GM12878 (cell line): Measurements from ENCODE around the gene SCAF8. TPM values are rescaled to one million over a fixed set of nuclear protein-coding genes. Genes with fewer than 3 reads are reported as not detected.

Experiments used
- ATAC-seq: fragments of 200-7000 bp; cut with Tn5 transposase; 3 replicates; pipeline ENCODE4 v1.9.1; 2020; ENCODE audit warnings: mild to moderate bottlenecking, moderate library complexity
- BruUV-seq: library from RNA; stranded (reverse); fragments of 400-500 nt; replicated peaks from 2 replicates; lab custom pipeline; 2021; lab: Mats Ljungman, UMichigan
- CTCF ChIA-PET: fragments of 300-600 bp; sonication (Branson Sonifier 250); formaldehyde crosslinking; extraction: SDS; loops from one replicate; lab custom pipeline; 2021; ENCODE audit warnings: inconsistent platforms; lab: Yijun Ruan, JAX
- POLR2A ChIA-PET: fragments of 350-600 bp; formaldehyde crosslinking; extraction: SDS; loops from one replicate; lab custom pipeline; 2021; ENCODE audit warnings: inconsistent platforms; lab: Charles Lee
- RAD21 ChIA-PET: fragments of 300-600 bp; sonication (Branson Sonifier 250); formaldehyde crosslinking; loops from one replicate; lab custom pipeline; 2023; ENCODE audit warnings: antibody characterized with exemption; ENCODE audit not compliant: unreplicated experiment; lab: Charles Lee
- SMC1A ChIA-PET: fragments of 300-600 bp; sonication (Branson Sonifier 250); formaldehyde crosslinking; loops from one replicate; lab custom pipeline; 2023; ENCODE audit not compliant: unreplicated experiment, uncharacterized antibody; lab: Charles Lee
- DNase-seq: peaks from one replicate; pipeline ENCODE4 v3.0.0-alpha.2; 2011; ENCODE audit warnings: low read depth, low spot score
- FAIRE-seq: peaks from 3 replicates; lab custom pipeline; 2011; peaks lifted over from hg19 to GRCh38; lab: Jason Lieb, UNC
- H2AFZ ChIP-seq: 2 replicates; pipeline ENCODE4 v1.6.0; 2011; ENCODE audit warnings: low read depth, low read length, control low read depth; ENCODE audit not compliant: control insufficient read depth
- H3K27ac ChIP-seq: 2 replicates; pipeline ENCODE4 v1.5.1; 2011; ENCODE audit warnings: control low read depth; ENCODE audit not compliant: control insufficient read depth, insufficient read depth
- H3K27me3 ChIP-seq, 2 experiments: replicated peaks in 1 of 2; 2 replicates each; pipeline versions ENCODE4 v1.6.0 to v1.6.1; 2011; ENCODE audit warnings: low read length in 1 of 2; ENCODE audit not compliant: control insufficient read depth in 2 of 2, insufficient read depth in 2 of 2
- H3K36me3 ChIP-seq, 2 experiments: 2 replicates each; pipeline ENCODE4 v1.5.1; 2011; ENCODE audit warnings: low read length in 1 of 2; ENCODE audit not compliant: control insufficient read depth in 2 of 2, insufficient read depth in 2 of 2
- H3K4me1 ChIP-seq: 2 replicates; pipeline ENCODE4 v1.6.1; 2011; ENCODE audit warnings: mild to moderate bottlenecking, low read length, moderate library complexity, mixed read lengths; ENCODE audit not compliant: control insufficient read depth, insufficient read depth
- H3K4me2 ChIP-seq: 2 replicates; pipeline ENCODE4 v1.6.0; 2011; ENCODE audit warnings: control low read depth; ENCODE audit not compliant: control insufficient read depth, insufficient read depth
- H3K4me3 ChIP-seq: fragments of 200-600 bp; sonication (generic); 2 replicates; pipeline ENCODE4 v1.5.1; 2016
- H3K79me2 ChIP-seq: 2 replicates; pipeline ENCODE4 v1.6.0; 2011; ENCODE audit warnings: low read length; ENCODE audit not compliant: control insufficient read depth, insufficient read depth
- H3K9ac ChIP-seq: 2 replicates; pipeline ENCODE4 v1.8.0; 2011; ENCODE audit warnings: low read length, control low read depth, mixed read lengths; ENCODE audit not compliant: control insufficient read depth, insufficient read depth
- H3K9me3 ChIP-seq: replicated peaks from 3 replicates; pipeline ENCODE4 v1.5.1; 2011; ENCODE audit warnings: mild to moderate bottlenecking, low read length; ENCODE audit not compliant: control insufficient read depth, insufficient read depth
- H4K20me1 ChIP-seq: 2 replicates; pipeline ENCODE4 v1.6.0; 2011; ENCODE audit not compliant: control insufficient read depth, insufficient read depth
- EED ChIP-seq: sonication (generic); IDR thresholded peaks from 2 replicates; pipeline ENCODE4 v1.6.1; 2016; ENCODE audit warnings: antibody characterized with exemption, low read depth
- KAT2A ChIP-seq: conservative IDR thresholded peaks from 2 replicates; pipeline ENCODE4 v1.6.1; 2011; ENCODE audit warnings: low read depth, low read length; ENCODE audit not compliant: control insufficient read depth
- NKRF ChIP-seq: fragments of 450-650 bp; conservative IDR thresholded peaks from 2 replicates; pipeline ENCODE4 v1.6.1; 2017; ENCODE audit warnings: mild to moderate bottlenecking, moderate library complexity
- PKNOX1 ChIP-seq: fragments of 450-650 bp; IDR thresholded peaks from 2 replicates; pipeline ENCODE4 v1.6.1; 2016; ENCODE audit warnings: mild to moderate bottlenecking
- POU2F2 ChIP-seq: IDR thresholded peaks from 3 replicates; pipeline ENCODE4 v1.6.1; 2011; ENCODE audit warnings: low read depth, mild to moderate bottlenecking, low read length, borderline replicate concordance
- PRDM15 ChIP-seq: fragments of 450-650 bp; formaldehyde crosslinking; IDR thresholded peaks from 2 replicates; pipeline ENCODE4 v1.4.0; 2020; ENCODE audit warnings: mild to moderate bottlenecking, moderate library complexity
- RAD51 ChIP-seq: fragments of 450-650 bp; IDR thresholded peaks from 2 replicates; pipeline ENCODE4 v1.6.1; 2016; ENCODE audit warnings: moderate library complexity, mild to moderate bottlenecking, inconsistent platforms
- STAT3 ChIP-seq: IDR thresholded peaks from 2 replicates; pipeline ENCODE4 v1.6.1; 2011; ENCODE audit warnings: low read depth, low read length, improper control_type of control experiment
- SUPT20H ChIP-seq: IDR thresholded peaks from 2 replicates; pipeline ENCODE4 v1.6.1; 2011; ENCODE audit warnings: low read depth, mild to moderate bottlenecking, low read length, moderate library complexity, borderline replicate concordance; ENCODE audit not compliant: control insufficient read depth
- ZNF274 ChIP-seq: IDR thresholded peaks from one replicate; pipeline ENCODE4 v1.8.0; 2011; ENCODE audit not compliant: insufficient read length, insufficient read depth
- ZNF384 ChIP-seq: IDR thresholded peaks from 2 replicates; pipeline ENCODE4 v1.6.1; 2012; ENCODE audit warnings: low read depth, mild to moderate bottlenecking, low read length, improper control_type of control experiment, borderline replicate concordance
- WGBS: methylation state at CpG from one replicate; pipeline ENCODE4 v1.1.6; 2016; ENCODE audit warnings: low lambda C conversion rate; ENCODE audit not compliant: insufficient replicate concordance, insufficient coverage; ENCODE audit errors: missing lambda C conversion rate; 5-methylcytosine and 5-hydroxymethylcytosine counted together
- in situ Hi-C: fragments of 300-500 bp; cut with MboI; formaldehyde crosslinking; loops from 9 replicates; pipeline ENCODE4 v1.14.3; 2018; ENCODE audit warnings: mixed read lengths
- intact Hi-C: fragments of 100-400 bp; cut with micrococcal nuclease; formaldehyde crosslinking; loops from one replicate; pipeline ENCODE4 v1.14.2; 2022; ENCODE audit not compliant: unreplicated experiment
- polyA plus RNA-seq, 11 experiments: library from polyadenylated mRNA; depleted of rRNA in 4 of 11; unstranded in 6 of 11; stranded (reverse) in 5 of 11; fragments of >200 nt; fragmentation: Nextera tagmentation in 4 of 11; fragmentation: Illumina TruSeq in 1 of 11; extraction: Ambion mirVana in 4 of 11; extraction: Trizol in 1 of 11; gene quantifications; 1 replicate in 1 of 11; 2 replicates in 10 of 11; pipeline versions ENCODE4 v1.2.1 to v1.2.3, GENCODE V29; 2011 to 2016; ENCODE audit warnings: inconsistent platforms in 2 of 11, missing spikeins in 2 of 11, low read depth in 1 of 11
- total RNA-seq, 4 experiments: library from RNA; depleted of rRNA in 3 of 4; stranded (reverse); fragments of >200 nt in 3 of 4; fragmentation: Illumina TruSeq in 1 of 4; extraction: Trizol in 1 of 4; gene quantifications; 2 replicates each; pipeline versions ENCODE4 v1.2.1 to v1.2.3, GENCODE V29; 2013 to 2021
- TF ChIP-seq, protein P1 (sequence below): IDR thresholded peaks from 2 replicates; pipeline ENCODE4 v1.6.1; 2012; ENCODE audit warnings: mild to moderate bottlenecking, low read depth, low read length

SCAF8 gene
- total and polyA plus RNA-seq, 10 of the 15 experiments (the other 5 are each of a cell fraction or from before 2014, with no cell fraction given) = 8.1 to 28.8 (median 15.9) TPM

- POLR2A ChIA-PET = no interaction called here
- ATAC-seq = no peak
- CTCF ChIA-PET = interaction anchor here (0.8 to 1.5 kb wide), 3 partner anchors 9 to 19 kb away, joined by 3 read pairs; no protein-coding TSS in a partner anchor
- BruUV-seq = TSS peak; percentile 10
- no peak overlapping the region for H3K4me2 ChIP-seq
- no peaks in the 10 kb centered on the region for H3K4me1 ChIP-seq
- peaks cover 75% of the 10 kb centered on the region for H3K79me2 ChIP-seq
- DNase-seq = no peak
- RAD21 ChIA-PET = interaction anchor here (2.1 kb wide), 1 partner anchor 23 kb away, joined by 4 read pairs; no protein-coding TSS in a partner anchor
- no peak overlapping the region for H3K4me3 ChIP-seq
- H3K27ac ChIP-seq = no peak overlapping the region
- H3K27me3 ChIP-seq = no peaks in the 10 kb centered on the region
- H2AFZ ChIP-seq = no peak overlapping the region
- H4K20me1 ChIP-seq = no peaks in the 10 kb centered on the region
- H3K36me3 ChIP-seq = peaks cover 0 to 4% of the 10 kb centered on the region in 2 experiments; a peak in 2 of 4 replicates
- peaks cover 7% of the 10 kb centered on the region; the same call in 2 of the 3 replicates for H3K9me3 ChIP-seq
- SMC1A ChIA-PET = interaction anchor here (0.6 to 1.3 kb wide), 4 partner anchors 12 to 55 kb away, joined by 3 to 5 read pairs (median 3); no protein-coding TSS in a partner anchor
- WGBS = 76% methylated on average over 3 of the region's 3 CpGs
- intact Hi-C loops = no loop called here
- no peak for FAIRE-seq
- no peak overlapping the region for H3K9ac ChIP-seq
- in situ Hi-C loops = no loop called here
- TF ChIP-seq PKNOX1 (no peak), PRDM15 (no peak), ZNF274 (no peak), POU2F2 (no peak), RAD51 (no peak), KAT2A (no peak), SUPT20H (no peak), NKRF (no peak), EED (no peak), STAT3 (no peak), ZNF384 (no peak)
- TF ChIP-seq, protein P1, sequence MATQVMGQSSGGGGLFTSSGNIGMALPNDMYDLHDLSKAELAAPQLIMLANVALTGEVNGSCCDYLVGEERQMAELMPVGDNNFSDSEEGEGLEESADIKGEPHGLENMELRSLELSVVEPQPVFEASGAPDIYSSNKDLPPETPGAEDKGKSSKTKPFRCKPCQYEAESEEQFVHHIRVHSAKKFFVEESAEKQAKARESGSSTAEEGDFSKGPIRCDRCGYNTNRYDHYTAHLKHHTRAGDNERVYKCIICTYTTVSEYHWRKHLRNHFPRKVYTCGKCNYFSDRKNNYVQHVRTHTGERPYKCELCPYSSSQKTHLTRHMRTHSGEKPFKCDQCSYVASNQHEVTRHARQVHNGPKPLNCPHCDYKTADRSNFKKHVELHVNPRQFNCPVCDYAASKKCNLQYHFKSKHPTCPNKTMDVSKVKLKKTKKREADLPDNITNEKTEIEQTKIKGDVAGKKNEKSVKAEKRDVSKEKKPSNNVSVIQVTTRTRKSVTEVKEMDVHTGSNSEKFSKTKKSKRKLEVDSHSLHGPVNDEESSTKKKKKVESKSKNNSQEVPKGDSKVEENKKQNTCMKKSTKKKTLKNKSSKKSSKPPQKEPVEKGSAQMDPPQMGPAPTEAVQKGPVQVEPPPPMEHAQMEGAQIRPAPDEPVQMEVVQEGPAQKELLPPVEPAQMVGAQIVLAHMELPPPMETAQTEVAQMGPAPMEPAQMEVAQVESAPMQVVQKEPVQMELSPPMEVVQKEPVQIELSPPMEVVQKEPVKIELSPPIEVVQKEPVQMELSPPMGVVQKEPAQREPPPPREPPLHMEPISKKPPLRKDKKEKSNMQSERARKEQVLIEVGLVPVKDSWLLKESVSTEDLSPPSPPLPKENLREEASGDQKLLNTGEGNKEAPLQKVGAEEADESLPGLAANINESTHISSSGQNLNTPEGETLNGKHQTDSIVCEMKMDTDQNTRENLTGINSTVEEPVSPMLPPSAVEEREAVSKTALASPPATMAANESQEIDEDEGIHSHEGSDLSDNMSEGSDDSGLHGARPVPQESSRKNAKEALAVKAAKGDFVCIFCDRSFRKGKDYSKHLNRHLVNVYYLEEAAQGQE = no peak
Measured at GRCh38 chr6:154757352-154758050, 24.3 kb downstream of the SCAF8 start.
